Neural cell (in vitro differentiated cells): ENCODE data around the gene C3orf38. TPM values are rescaled to one million over a fixed set of nuclear protein-coding genes. Genes with fewer than 3 reads are reported as not detected.

ENCODE experiments used
- H2AFZ ChIP-seq: fragments of 200-600, 300-800 bp; sonication (generic), shearing (Covaris generic); 2 replicates; pipeline ENCODE4 v1.6.0; 2014; ENCODE audit warnings: low read depth, mild to moderate bottlenecking, antibody characterized with exemption, low read length, moderate library complexity
- H3F3A ChIP-seq: fragments of 200-600 bp; shearing (Covaris generic); 2 replicates; pipeline ENCODE4 v1.6.1; 2016; ENCODE audit warnings: mild to moderate bottlenecking, moderate library complexity, mixed read lengths, antibody characterized with exemption, low read length; ENCODE audit not compliant: insufficient read depth, poor library complexity, severe bottlenecking
- H3K27ac ChIP-seq: fragments of 200-600, 300-800 bp; sonication (generic), shearing (Covaris generic); 2 replicates; pipeline ENCODE4 v1.5.1; 2014; ENCODE audit warnings: mild to moderate bottlenecking, low read length, moderate library complexity
- H3K27me3 ChIP-seq: fragments of 300-800, 200-600 bp; sonication (generic), shearing (Covaris generic); 2 replicates; pipeline ENCODE4 v1.6.0; 2014; ENCODE audit warnings: mild to moderate bottlenecking, low read depth, low read length, moderate library complexity; ENCODE audit not compliant: insufficient read depth
- H3K36me3 ChIP-seq: fragments of 300-800, 200-600 bp; sonication (generic), shearing (Covaris generic); 2 replicates; pipeline ENCODE4 v1.5.1; 2014; ENCODE audit warnings: mild to moderate bottlenecking, antibody characterized with exemption, low read length, moderate library complexity; ENCODE audit not compliant: insufficient read depth
- H3K4me2 ChIP-seq: fragments of 300-800, 200-600 bp; sonication (generic), shearing (Covaris generic); 2 replicates; pipeline ENCODE4 v1.6.0; 2014; ENCODE audit warnings: mild to moderate bottlenecking, low read length
- H3K4me3 ChIP-seq: fragments of 300-800, 200-600 bp; sonication (generic), shearing (Covaris generic); 2 replicates; pipeline ENCODE4 v1.5.1; 2014; ENCODE audit warnings: mild to moderate bottlenecking, low read length, moderate library complexity
- H3K79me2 ChIP-seq: fragments of 200-600 bp; shearing (Covaris generic); replicated peaks from 2 replicates; pipeline ENCODE4 v1.6.0; 2014; ENCODE audit warnings: mild to moderate bottlenecking, low read length, moderate library complexity; ENCODE audit not compliant: insufficient read depth
- H3K9ac ChIP-seq: fragments of 300-800, 200-600 bp; sonication (generic), shearing (Covaris generic); 2 replicates; pipeline ENCODE4 v1.6.1; 2016; ENCODE audit warnings: mild to moderate bottlenecking, low read length, mixed read lengths
- H3K9me2 ChIP-seq: fragments of 200-600 bp; shearing (Covaris generic); 2 replicates; pipeline ENCODE4 v1.6.1; 2016; ENCODE audit warnings: mild to moderate bottlenecking, low read length, mixed read lengths; ENCODE audit not compliant: insufficient read depth
- H3K9me3 ChIP-seq: fragments of 200-600, 300-800 bp; sonication (generic), shearing (Covaris generic); 2 replicates; pipeline ENCODE4 v1.6.1; 2016; ENCODE audit warnings: mild to moderate bottlenecking, mixed run types, low read length, moderate library complexity, mixed read lengths
- H4K20me1 ChIP-seq: fragments of 200-600 bp; shearing (Covaris generic); 2 replicates; pipeline ENCODE4 v1.6.1; 2016; ENCODE audit warnings: mild to moderate bottlenecking, mixed run types; ENCODE audit not compliant: insufficient read depth
- CTCF ChIP-seq: fragments of 450-650 bp; IDR thresholded peaks from 2 replicates; pipeline ENCODE4 v1.5.1; 2014; ENCODE audit warnings: antibody characterized with exemption, mild to moderate bottlenecking, moderate library complexity; ENCODE audit not compliant: poor library complexity, severe bottlenecking
- EP300 ChIP-seq: fragments of 450-650 bp; conservative IDR thresholded peaks from 2 replicates; pipeline ENCODE4 v1.6.1; 2014; ENCODE audit warnings: antibody characterized with exemption, mild to moderate bottlenecking, moderate library complexity; ENCODE audit not compliant: poor library complexity, severe bottlenecking
- EZH2 ChIP-seq: fragments of 200-600, 300-800 bp; shearing (Covaris generic), sonication (generic); IDR thresholded peaks from 2 replicates; pipeline ENCODE4 v1.6.1; 2014; ENCODE audit warnings: antibody characterized with exemption, low read length, borderline replicate concordance, mild to moderate bottlenecking; ENCODE audit not compliant: insufficient read depth, poor library complexity, severe bottlenecking
- MXI1 ChIP-seq: fragments of 450-650 bp; conservative IDR thresholded peaks from 2 replicates; pipeline ENCODE4 v1.6.1; 2014; ENCODE audit warnings: antibody characterized with exemption, mild to moderate bottlenecking; ENCODE audit not compliant: poor library complexity, severe bottlenecking
- POLR2AphosphoS5 ChIP-seq: IDR thresholded peaks from 2 replicates; pipeline ENCODE4 v1.6.1; 2012
- RAD21 ChIP-seq: fragments of 450-650 bp; conservative IDR thresholded peaks from 2 replicates; pipeline ENCODE4 v1.6.1; 2014; ENCODE audit warnings: antibody characterized with exemption, mild to moderate bottlenecking, moderate library complexity
- REST ChIP-seq: IDR thresholded peaks from 2 replicates; pipeline ENCODE4 v1.6.1; 2012; ENCODE audit warnings: borderline replicate concordance
- SMC3 ChIP-seq: fragments of 450-650 bp; conservative IDR thresholded peaks from 2 replicates; pipeline ENCODE4 v1.6.1; 2014; ENCODE audit warnings: antibody characterized with exemption, mild to moderate bottlenecking, moderate library complexity; ENCODE audit not compliant: poor library complexity
- TAF1 ChIP-seq: IDR thresholded peaks from 2 replicates; pipeline ENCODE4 v1.6.1; 2012; ENCODE audit warnings: low read depth
- polyA minus RNA-seq: library from RNA; depleted of rRNA, polyadenylated mRNA; stranded (reverse); fragments of >200 nt; gene quantifications from 2 replicates; pipeline ENCODE4 v1.2.3, GENCODE V29; 2014
- polyA plus RNA-seq: library from polyadenylated mRNA; depleted of rRNA; stranded (reverse); fragments of >200 nt; gene quantifications from 2 replicates; pipeline ENCODE4 v1.2.3, GENCODE V29; 2014

Gene C3orf38
- polyA plus RNA-seq (26.5 and 34.2 TPM in 2 replicates), polyA minus RNA-seq (93.0 and 96.4 TPM in 2 replicates)

GRCh38 chr3:88149509-88150362 is at the start of gene C3orf38:
TSS of gene C3orf38 (plus strand) at chr3:88149959. CDS start at chr3:88150053, 94 bp downstream.
- Histone ChIP-seq H3K4me3 (peak within 1 kb of the TSS; percentile 91), H3K9me2 (no peaks in the 10 kb centered on the region), H3K79me2 (peaks cover 59% of the 10 kb centered on the region), H3K36me3 (no peaks in the 10 kb centered on the region), H3K27me3 (no peaks in the 10 kb centered on the region), H3K4me2 (peak within 1 kb of the TSS; percentile 97), H4K20me1 (no peaks in the 10 kb centered on the region), H2AFZ (peak within 1 kb of the TSS; percentile 98), H3F3A (peaks cover 3% of the 10 kb centered on the region), H3K9ac (peak within 1 kb of the TSS; percentile 92), H3K9me3 (no peaks in the 10 kb centered on the region), H3K27ac (peak within 1 kb of the TSS; percentile 95)
- TF ChIP-seq EZH2 (no peak), RAD21 (no peak), TAF1 (peak; percentile 91), POLR2AphosphoS5 (peak; percentile 73), SMC3 (peak; percentile 12), EP300 (peak; percentile 68), CTCF (peak; percentile 4), MXI1 (peak; percentile 88), REST (peak; percentile 85)

GRCh38 chr3:88101142-88101541 is 48.6 kb upstream of the C3orf38 start:
- Histone ChIP-seq H3F3A (no peaks in the 10 kb centered on the region), H3K9me2 (no peaks in the 10 kb centered on the region), H3K4me2 (no peak overlapping the region), H3K27me3 (no peaks in the 10 kb centered on the region), H3K4me3 (no peak overlapping the region), H3K27ac (no peak overlapping the region), H4K20me1 (no peaks in the 10 kb centered on the region), H3K36me3 (no peaks in the 10 kb centered on the region), H3K79me2 (no peaks in the 10 kb centered on the region), H2AFZ (no peak overlapping the region), H3K9me3 (no peaks in the 10 kb centered on the region), H3K9ac (no peak overlapping the region)
- TF ChIP-seq POLR2AphosphoS5 (no peak), SMC3 (no peak), EP300 (no peak), REST (no peak), MXI1 (no peak), EZH2 (no peak)
